GM12892 (cell line): ENCODE measurements around the gene PTPRQ.
A peak's percentile ranks its signal among the peaks of the same experiment; 100 is the strongest.
"Not testable (repeated sequence)": the region's sequence is repeated elsewhere in the genome, so short reads cannot be mapped to it uniquely, and the experiment has no call there.

Experiments
- DNase-seq: peaks from one replicate; pipeline ENCODE4 v3.0.0; 2011; ENCODE audit not compliant: insufficient read length
- FAIRE-seq: peaks from 2 replicates; lab custom pipeline; 2011; peaks lifted over from hg19 to GRCh38; lab: Jason Lieb, UNC
- POLR2A ChIP-seq: IDR thresholded peaks from 2 replicates; pipeline ENCODE4 v1.6.1; 2011; ENCODE audit warnings: low read depth, low read length, control low read depth
- POLR2AphosphoS5 ChIP-seq: IDR thresholded peaks from 2 replicates; pipeline ENCODE4 v1.6.1; 2011; ENCODE audit warnings: low read depth, low read length, control low read depth
- TAF1 ChIP-seq: IDR thresholded peaks from 2 replicates; pipeline ENCODE4 v1.6.1; 2011; ENCODE audit warnings: low read depth, mild to moderate bottlenecking, control low read depth, low read length, borderline replicate concordance

Gene PTPRQ

GRCh38 chr12:80441921-80442320 lies 2.1 kb upstream of the PTPRQ start:
- no peak for FAIRE-seq
- TF ChIP-seq POLR2A = no peak
- no peak for DNase-seq

- FAIRE-seq (no peak), DNase-seq (no peak)
- TF ChIP-seq TAF1 (no peak), POLR2AphosphoS5 (no peak), POLR2A (no peak)
These were observed 1.4 kb upstream of the PTPRQ start for GRCh38 chr12:80442426-80443222.

DNA sequence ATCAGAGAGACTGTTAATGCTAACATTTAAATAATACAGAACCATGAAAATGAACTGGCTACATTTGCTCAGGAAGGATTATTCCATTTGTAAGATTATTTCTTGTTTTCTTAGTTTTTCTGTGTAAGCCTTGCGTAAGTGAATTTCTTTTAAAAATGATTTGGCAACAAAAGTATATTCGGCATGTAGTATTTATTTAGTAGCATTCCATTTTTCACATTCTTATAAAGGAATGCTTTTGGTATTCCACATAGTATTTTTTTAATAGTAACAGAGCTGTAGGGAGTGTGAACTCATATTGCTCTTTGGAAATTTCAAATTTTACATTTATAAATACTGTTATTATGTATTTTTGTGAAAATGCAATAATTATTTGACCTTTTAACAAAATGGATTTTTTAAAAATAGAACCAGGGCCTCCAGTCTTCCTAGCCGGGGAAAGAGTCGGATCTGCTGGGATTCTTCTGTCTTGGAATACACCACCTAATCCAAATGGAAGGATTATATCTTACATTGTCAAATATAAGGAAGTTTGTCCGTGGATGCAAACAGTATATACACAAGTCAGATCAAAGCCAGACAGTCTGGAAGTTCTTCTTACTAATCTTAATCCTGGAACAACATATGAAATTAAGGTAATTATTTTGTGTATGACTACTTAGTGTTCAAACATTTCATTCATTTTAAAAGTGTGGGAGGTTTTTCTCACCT lies 1.2 kb downstream of the PTPRQ start:
- TF ChIP-seq TAF1 = no peak
- no peak for TF ChIP-seq POLR2A
- no peak for TF ChIP-seq POLR2AphosphoS5
- FAIRE-seq (no peak), DNase-seq (no peak)

GRCh38 chr12:80456513-80456912 lies 12.5 kb downstream of the PTPRQ start:
- TF ChIP-seq TAF1 (no peak), POLR2A (no peak), POLR2AphosphoS5 (no peak)

DNA sequence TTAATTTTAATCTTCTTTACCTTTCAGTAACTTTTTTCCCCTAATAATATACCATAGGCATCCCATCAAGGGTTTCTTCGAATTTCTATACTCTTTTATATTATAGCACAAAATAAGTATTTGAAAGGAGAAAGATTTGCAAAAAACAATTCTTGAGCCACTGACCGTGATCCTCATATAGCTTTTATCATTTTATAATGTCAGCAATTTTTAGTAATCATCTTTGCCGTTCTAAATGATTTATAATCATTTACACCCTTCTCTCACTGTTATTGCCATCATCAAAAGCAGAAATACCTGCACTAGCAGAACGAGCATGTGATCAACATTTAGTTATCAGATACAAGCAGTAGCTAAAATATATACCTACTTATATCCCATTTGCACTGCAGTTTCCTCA lies 16.9 kb downstream of the PTPRQ start:
- FAIRE-seq = no peak
- no peak for TF ChIP-seq POLR2A
- no peak for DNase-seq

More at GRCh38 chr12:80456513-80456912, 12.5 kb downstream of the PTPRQ start:
- FAIRE-seq = no peak
- no peak for DNase-seq

- not testable (repeated sequence) for FAIRE-seq, DNase-seq
These were observed 17.8 kb downstream of the PTPRQ start for GRCh38 chr12:80461851-80462250.

GRCh38 chr12:80469681-80470080 lies 25.6 kb downstream of the PTPRQ start:
- TF ChIP-seq POLR2A (no peak), TAF1 (no peak), POLR2AphosphoS5 (no peak)
- DNase-seq (no peak), FAIRE-seq (no peak)

DNA sequence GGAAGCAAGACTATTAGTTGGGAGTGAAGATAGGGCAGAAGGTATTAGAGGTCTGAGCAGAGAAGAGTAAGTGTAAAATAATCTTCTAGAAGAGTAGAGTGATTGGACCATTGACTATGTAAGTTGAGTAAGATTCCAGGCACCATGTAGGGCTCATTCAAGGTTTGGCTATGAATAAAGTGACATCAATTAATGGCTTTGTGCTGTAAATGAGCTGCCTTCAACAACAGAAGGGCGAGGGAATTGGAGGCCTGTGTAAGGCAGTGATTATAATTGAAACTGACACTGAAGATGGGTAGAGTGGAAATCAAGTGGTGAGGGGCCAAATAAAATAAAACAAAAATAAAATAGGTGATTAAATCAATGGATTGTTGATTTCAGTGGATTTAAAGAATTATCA lies 26.4 kb downstream of the PTPRQ start:
- no peak for FAIRE-seq
- no peak for DNase-seq
- TF ChIP-seq TAF1 (no peak), POLR2AphosphoS5 (no peak), POLR2A (no peak)

- DNase-seq (no peak), FAIRE-seq (no peak)
- no peak for TF ChIP-seq POLR2A
- TF ChIP-seq TAF1 = no peak
- no peak for TF ChIP-seq POLR2AphosphoS5
These were observed 28.2 kb downstream of the PTPRQ start for GRCh38 chr12:80472236-80472635.

DNA sequence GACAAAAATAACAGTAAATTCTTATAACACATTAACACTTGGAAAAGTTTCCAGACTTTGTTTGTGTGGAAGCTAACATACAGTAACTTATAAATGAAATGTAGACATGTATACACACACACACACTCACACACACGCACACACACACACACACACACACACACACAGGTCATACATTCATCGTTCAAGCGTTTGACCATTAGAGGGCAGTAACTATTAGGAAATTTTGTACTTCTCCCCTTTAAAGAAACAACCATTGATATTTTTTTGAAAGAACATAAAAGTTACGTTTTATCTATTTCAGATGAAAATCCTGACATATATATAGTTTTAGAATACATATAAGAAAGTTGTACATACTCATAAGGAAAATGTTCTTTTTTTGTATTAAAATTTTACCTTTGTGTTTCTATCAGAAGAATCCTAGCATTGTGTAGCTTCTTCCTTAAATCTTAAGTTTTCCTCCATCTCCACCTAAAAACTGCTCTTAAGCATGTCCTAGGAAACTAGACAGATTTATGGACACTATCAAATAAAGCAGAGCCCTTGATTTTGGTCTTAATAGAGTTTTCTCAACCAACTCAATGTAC lies 29.0 kb downstream of the PTPRQ start:
- FAIRE-seq = peak; percentile 80
- TF ChIP-seq POLR2AphosphoS5 = no peak
- DNase-seq = no peak

DNA sequence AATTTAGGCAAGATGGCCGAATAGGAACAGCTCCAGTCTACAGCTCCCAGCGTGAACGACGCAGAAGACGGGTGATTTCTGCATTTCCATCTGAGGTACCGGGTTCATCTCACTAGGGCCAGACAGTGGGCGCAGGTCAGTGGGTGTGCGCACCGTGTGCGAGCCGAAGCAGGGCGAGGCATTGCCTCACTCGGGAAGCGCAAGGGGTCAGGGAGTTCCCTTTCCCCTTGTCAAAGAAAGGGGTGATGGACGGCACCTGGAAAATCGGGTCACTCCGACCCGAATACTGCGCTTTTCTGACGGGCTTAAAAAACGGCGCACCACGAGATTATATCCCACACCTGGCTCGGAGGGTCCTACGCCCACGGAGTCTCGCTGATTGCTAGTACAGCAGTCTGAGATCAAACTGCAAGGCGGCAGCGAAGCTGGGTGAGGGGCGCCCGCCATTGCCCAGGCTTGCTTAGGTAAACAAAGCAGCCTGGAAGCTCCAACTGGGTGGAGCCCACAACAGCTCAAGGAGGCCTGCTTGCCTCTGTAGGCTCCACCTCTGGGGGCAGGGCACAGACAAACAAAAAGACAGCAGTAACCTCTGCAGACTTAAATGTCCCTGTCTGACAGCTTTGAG lies 33.6 kb downstream of the PTPRQ start:
- FAIRE-seq, DNase-seq: not testable (repeated sequence)

DNA sequence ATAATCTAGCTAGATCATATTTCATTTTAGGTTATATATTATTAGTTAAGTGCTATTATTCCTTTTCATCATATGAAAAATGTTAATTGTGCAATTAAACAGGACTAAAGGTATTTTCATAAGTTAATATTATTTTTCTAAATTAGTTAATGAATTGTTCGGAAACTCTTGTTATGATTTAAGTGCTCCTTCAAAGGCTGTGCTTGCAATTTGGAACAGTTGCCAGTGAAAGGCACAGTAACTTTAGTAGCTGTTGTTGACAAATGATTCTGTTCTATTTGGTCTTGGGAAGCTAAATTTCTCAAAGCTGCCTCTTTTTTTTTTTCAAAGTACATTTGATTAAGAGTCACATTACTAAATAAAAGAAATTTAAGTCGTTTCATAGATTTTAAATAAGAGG lies 40.7 kb downstream of the PTPRQ start:
- DNase-seq = no peak
- FAIRE-seq = no peak
- no peak for TF ChIP-seq POLR2AphosphoS5
- no peak for TF ChIP-seq TAF1
- TF ChIP-seq POLR2A = no peak
